GM21529 (cell line): Measurements from ENCODE around the gene DDIT3.
"Not testable (repeated sequence)": the region's sequence is repeated elsewhere in the genome, so short reads cannot be mapped to it uniquely, and the experiment has no call there.

Source experiments
- ATAC-seq: cut with Tn5 transposase; IDR thresholded peaks from one replicate; pipeline ENCODE4 v1.9.1; 2021; ENCODE audit not compliant: unreplicated experiment

The DDIT3 gene

DNA sequence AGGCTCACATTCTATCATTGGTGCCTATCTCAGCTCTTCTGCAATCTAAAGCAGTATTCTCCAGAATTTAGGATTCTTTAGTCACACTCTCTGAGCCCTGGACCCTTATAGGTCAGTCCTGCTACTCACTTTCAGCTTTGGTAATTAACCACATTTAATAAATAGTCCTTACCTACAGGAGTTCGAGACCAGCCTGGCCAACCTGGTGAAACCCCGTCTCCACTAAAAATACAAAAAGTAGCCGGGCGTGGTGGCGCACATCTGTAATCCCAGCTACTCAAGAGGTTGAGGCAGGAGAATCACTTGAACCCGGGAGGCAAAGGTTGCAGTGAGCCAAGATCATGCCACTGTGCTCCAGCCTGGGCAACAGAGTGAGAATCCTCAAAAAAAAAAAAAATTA is 6.6 kb downstream of the DDIT3 start:
- not testable (repeated sequence) for ATAC-seq

DNA sequence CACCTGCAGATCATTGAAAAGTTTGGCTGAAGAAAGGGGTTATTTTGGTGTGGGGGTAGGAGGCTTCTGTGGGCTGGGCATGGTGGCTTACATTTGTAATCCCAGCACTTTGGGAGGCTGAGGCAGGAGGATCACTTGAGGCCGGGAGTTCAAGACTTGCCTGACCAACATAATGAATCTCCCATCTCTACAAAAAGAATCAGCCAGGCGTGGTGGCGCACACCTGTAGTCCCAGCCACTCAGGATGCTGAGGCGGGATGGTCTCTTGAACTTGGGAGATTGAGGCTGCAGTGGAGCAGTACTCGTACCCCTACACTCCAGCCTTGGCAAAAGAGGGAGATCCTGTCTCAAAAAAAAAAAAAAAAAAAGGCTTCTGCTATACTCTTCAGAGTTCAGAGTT is 7.0 kb downstream of the DDIT3 start:
- ATAC-seq: no peak

GRCh38 chr12:57512665-57513064 is 7.6 kb downstream of the DDIT3 start:
- ATAC-seq: no peak

DNA sequence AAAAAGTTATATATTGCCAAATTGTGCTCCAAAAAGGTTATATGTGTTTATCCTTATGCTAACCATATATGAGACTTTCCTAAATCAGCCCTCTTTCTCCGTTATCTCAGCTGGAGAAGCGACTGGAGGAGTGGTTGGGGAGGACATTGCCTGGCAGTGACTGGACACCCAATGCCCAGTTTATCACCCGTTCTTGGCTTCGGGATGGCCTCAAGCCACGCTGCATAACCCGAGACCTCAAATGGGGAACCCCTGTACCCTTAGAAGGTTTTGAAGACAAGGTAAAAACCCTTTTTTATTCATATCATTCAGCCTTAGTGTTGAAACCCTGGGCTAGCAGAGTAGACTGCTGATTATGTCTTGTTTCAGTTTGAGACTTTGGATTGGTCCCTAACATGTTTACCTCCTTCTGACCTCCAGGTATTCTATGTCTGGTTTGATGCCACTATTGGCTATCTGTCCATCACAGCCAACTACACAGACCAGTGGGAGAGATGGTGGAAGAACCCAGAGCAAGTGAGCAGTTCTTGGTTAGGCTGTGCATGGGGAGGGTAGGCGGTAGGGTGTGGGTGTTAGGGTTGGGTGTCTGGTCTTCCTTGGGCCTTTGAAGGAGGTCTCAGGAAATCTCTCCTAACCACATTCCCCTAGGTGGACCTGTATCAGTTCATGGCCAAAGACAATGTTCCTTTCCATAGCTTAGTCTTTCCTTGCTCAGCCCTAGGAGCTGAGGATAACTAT is 8.6 kb downstream of the DDIT3 start:
- no peak for ATAC-seq

DNA sequence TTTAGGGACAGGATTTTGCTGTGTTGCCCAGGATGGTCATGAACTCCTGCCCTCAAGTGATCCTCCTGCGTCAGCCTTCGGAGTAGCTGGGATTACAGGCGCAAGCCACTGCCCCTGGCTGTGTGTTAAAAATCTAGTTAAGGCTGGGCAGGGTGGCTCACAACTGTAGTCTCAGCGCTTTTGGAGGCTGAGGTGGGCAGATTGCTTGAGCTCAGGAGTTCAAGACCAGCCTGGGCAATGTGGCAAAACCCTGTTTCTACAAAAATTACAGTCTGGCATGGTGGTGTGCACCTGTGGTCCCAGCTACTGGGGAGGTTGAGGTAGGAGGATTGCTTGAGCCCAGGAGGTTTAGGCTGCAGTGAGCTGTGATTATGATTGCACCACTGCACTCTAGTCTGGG is 9.2 kb downstream of the DDIT3 start:
- ATAC-seq: no peak

DNA sequence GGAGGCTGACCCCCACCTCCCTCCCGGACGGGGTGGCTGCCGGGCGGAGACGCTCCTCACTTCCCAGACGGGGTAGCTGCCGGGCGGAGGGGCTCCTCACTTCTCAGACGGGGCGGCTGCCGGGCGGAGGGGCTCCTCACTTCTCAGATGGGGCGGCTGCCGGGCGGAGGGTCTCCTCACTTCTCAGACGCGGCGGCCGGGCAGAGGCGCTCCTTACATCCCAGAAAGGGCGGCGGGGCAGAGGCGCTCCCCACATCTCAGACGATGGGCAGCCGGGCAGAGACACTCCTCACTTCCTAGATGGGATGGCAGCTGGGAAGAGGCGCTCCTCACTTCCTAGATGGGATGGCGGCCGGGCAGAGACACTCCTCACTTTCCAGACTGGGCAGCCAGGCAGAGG is 12.5 kb downstream of the DDIT3 start:
- not testable (repeated sequence) for ATAC-seq

GRCh38 chr12:57506541-57506940 is 13.8 kb downstream of the DDIT3 start:
- not testable (repeated sequence) for ATAC-seq

- not testable (repeated sequence) for ATAC-seq
These were observed 17.9 kb downstream of the DDIT3 start for GRCh38 chr12:57502311-57502969.

DNA sequence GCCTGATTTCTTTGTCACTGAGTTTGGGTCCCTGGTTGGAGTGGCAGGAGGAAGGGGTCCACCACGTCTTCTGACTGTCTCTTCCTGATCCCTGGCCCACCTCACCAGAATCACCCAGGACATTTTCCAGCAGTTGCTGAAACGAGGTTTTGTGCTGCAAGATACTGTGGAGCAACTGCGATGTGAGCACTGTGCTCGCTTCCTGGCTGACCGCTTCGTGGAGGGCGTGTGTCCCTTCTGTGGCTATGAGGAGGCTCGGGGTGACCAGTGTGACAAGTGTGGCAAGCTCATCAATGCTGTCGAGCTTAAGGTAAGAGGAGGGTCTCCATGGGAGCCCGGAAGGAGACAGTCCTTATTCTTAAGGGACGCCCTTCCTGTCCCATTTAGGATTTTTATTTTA is 20.1 kb downstream of the DDIT3 start:
- ATAC-seq: no peak

GRCh38 chr12:57498571-57498970 is 21.7 kb downstream of the DDIT3 start:
- ATAC-seq: no peak

DNA sequence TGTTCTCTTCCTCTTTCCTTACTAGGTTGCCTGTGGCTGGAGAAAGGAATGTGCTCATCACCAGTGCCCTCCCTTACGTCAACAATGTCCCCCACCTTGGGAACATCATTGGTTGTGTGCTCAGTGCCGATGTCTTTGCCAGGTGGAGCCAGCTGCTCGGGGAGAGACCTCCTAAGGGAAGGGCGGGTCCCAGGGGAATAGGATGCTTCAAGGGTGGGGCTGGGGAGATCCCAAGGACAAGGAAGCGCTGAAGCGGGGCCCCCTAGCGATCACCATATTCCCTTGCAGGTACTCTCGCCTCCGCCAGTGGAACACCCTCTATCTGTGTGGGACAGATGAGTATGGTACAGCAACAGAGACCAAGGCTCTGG is 22.2 kb downstream of the DDIT3 start:
- no peak for ATAC-seq

DNA sequence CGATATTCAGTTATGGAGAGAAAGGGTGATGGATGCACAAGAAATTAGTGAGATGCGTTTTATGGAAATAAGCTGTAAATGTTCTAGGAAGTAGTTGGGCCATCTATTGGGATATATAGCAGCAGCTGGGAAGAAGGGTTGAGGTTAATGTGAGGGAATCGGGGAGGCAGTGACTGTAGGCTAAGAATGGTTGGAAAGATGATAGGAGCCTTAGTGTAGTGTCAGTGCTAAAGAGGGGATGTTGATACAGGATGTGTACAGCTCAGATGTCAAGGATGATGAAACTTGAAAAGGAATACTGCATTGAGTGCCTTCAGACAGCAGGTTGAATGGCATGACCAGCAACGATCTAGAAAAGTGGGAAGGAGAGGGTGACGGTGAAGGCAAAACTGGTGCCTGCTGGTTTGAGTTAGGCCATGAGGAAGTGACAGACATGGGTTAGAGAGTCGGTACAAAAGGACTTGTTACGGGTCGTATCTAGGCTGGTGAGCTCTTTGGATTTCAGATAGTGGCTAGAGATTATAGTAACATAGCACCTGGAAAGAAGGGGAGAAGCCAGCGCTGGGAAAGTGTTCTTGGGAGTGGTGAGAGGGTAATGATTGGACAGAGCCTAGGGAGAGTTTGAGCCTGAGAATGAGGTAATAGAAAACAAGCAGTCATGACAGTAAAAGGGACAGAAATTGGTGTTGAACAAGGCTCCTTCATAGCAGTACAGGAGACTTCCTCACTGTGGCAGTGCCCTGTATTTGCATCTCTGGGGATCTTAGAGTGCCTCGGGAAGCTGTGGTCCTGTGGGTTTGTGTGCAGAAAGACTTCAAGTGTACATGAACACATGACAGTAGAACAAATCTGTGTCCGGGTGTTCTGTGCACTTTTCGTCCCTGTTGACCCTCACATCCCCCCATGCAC is 22.8 kb downstream of the DDIT3 start:
- ATAC-seq: no peak

- no peak for ATAC-seq
These were observed 23.5 kb downstream of the DDIT3 start for GRCh38 chr12:57496822-57497221.

DNA sequence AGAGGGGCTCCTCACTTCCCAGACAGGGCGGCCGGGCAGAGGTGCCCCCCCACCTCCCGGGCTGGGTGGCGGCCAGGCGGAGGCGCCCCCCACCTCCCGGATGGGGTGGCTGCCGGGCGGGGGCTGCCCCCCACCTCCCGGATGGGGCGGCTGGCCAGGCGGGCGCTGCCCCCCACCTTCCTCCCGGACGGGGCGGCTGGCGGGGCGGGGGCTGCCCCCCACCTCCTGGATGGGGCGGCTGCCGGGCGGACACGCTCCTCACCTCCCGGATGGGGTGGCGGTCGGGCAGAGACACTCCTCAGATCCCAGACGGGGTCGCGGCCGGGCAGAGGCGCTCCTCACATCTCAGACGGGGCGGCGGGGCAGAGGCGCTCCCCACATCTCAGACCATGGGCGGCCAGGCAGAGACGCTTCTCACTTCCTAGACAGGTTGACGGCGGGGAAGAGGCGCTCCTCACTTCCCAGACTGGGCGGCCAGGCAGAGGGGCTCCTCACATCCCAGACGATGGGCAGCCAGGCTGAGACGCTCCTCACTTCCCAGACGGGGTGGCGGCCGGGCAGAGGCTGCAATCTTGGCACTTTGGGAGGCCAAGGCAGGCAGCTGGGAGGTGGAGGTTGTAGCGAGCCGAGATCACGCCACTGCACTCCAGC is 25.1 kb downstream of the DDIT3 start:
- ATAC-seq: not testable (repeated sequence)

DNA sequence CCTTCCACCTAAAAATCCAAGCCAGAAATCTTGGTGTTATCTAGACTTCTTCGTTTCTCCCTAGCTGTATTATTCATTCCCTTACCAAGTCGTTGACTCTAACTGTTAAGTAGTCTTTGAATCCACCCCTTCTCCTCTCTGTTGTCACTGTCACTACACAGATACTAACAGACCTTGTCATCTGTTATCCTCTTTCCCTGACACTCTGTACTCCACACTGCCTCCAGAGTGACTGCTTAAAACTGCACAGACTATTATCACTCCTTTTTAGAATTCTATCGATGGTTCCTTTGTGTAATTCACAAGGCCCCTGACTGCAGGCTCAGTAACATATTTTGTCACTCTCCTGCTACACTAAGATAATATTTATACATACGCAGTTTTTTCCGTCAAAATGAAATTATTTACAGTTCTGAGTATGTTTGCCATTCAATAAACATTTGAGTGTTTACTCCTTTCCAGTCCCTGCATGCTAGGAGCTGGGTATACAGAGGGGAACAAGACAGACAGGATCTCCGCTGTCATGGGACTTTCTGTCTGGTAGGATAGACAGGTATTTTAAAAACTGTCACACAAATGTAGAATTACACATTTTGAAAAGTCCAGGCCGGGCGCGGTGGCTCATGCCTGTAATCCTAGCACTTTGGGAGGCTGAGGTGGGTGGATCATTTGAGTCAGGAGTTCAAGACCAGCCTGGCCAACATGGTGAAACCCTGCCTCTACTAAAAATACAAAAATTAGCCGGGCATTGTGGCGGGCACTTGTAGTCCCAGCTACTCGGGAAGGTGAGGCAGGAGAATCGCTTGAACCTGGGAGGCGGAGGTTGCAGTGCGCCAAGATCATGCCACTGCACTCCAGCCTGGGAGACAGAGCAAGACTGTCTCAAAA is 28.7 kb downstream of the DDIT3 start:
- no peak for ATAC-seq

GRCh38 chr12:57490126-57490525 is 30.2 kb downstream of the DDIT3 start:
- ATAC-seq: no peak

DNA sequence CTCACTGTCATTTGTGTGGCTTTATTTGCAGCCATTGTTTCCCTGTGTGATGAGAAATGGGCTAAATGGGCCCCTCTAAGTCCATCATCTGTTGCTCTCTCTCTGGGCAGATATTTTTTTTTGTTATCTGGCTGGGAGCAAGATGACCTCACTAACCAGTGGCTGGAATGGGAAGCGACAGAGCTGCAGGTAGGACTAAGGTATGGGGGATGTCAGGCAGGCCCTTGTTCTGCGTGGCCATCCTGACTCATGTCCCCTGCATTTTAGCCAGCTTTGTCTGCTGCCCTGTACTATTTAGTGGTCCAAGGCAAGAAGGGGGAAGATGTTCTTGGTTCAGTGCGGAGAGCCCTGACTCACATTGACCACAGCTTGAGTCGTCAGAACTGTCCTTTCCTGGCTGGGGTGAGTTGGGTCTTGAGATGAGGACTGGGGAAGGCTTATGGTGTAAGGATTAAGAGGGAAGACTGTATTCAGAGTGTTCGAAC is 31.1 kb downstream of the DDIT3 start:
- no peak for ATAC-seq

DNA sequence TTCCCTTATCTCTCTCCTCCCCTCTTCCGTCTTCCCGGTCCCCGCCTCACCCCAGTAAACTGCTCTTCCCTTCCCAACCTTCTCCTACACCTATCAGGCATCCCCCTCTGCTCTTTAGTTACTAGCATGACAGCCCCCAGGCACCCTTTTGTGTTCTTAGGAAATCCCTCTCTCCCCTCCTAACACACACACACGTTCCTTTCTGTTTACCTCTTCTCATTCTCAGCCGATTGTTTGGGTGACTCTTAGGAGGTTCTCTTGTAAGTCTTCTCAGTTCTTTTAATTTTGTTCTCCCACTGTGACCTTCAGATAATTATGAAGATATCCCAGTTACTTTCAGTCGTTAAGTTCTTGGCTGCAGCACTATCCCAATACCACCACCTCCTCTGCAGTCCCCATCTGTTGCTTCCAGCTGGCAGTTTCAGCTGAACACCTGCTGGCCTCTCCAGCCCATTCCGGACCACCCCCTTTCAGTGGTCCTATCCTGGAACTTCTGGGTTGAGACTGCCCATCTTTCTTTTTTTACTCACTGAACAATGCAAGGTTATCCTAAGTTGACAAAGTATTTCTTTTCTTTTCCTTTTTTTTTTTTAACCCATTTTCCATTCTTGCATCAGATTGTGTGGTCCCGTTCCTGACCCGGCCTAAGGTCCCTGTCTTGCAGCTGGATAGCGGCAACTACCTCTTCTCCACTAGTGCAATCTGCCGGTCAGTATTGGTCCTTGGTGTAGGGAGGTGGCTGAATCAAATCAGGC is 31.7 kb downstream of the DDIT3 start:
- no peak for ATAC-seq
